ENCODE results near the gene MAB21L4.

Gene MAB21L4

DNA sequence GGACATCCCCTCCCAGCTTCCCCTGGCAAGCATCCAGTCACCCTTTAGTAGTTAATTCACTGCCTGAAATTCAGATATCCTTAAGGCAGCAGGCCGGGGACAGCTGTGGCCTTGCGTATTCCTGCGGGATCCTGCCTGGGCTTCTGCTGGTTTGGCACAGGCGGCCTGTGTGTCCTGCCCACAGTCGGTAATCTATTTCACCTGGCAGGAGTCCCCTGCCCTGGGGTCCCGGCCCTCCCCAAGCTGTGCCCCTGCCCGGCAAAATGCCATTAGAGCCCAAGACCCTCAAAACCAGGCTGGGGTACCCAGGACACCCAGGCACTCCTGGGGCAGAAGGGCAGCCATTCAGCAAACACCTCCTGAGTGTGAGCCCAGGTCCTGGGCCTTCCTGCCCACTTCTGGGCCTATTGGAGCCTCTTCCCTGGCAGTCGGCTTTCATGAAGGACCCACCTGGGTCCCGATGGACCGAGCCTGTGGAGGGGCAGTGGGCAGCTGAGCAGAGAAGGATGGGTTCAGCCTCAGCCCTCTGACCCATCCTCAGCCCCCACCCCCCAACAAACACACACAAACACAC lies 21.8 kb upstream of the MAB21L4 start:
- H3K9me3 ChIP-seq (ENCODE audit: severe bottlenecking): no peaks in the 10 kb centered on the region
- no peak overlapping the region for H3K27ac ChIP-seq (ENCODE audit: poor library complexity, severe bottlenecking)
- H3K36me3 ChIP-seq (ENCODE audit: low read depth): no peaks in the 10 kb centered on the region
- TF ChIP-seq CTCF (IDR thresholded peaks at IDR 0.05; ENCODE audit: poor library complexity, severe bottlenecking): no peak
- ATAC-seq (ENCODE audit: low read depth) (no peak), DNase-seq (ENCODE audit: low spot score) (peak; percentile 50)
- no peak overlapping the region for H3K4me3 ChIP-seq (ENCODE audit: severe bottlenecking)
- H3K4me1 ChIP-seq (ENCODE audit: insufficient read depth, poor library complexity, severe bottlenecking): peaks cover 7% of the 10 kb centered on the region
- no peaks in the 10 kb centered on the region for H3K27me3 ChIP-seq (ENCODE audit: insufficient read depth, poor library complexity, severe bottlenecking)

GRCh38 chr2:240917009-240917683 lies 21.2 kb upstream of the MAB21L4 start:
- no peak overlapping the region for H3K4me3 ChIP-seq (ENCODE audit: severe bottlenecking)
- H3K4me1 ChIP-seq (ENCODE audit: insufficient read depth, poor library complexity, severe bottlenecking): peaks cover 7% of the 10 kb centered on the region
- H3K36me3 ChIP-seq (ENCODE audit: low read depth): no peaks in the 10 kb centered on the region
- no peak overlapping the region for H3K27ac ChIP-seq (ENCODE audit: poor library complexity, severe bottlenecking)
- H3K27me3 ChIP-seq (ENCODE audit: insufficient read depth, poor library complexity, severe bottlenecking): peaks cover 2% of the 10 kb centered on the region
- TF ChIP-seq CTCF (IDR thresholded peaks at IDR 0.05; ENCODE audit: poor library complexity, severe bottlenecking): no peak
- ATAC-seq (ENCODE audit: low read depth) (no peak), DNase-seq (ENCODE audit: low spot score) (peak; percentile 54)
- H3K9me3 ChIP-seq (ENCODE audit: severe bottlenecking): no peaks in the 10 kb centered on the region

- Histone ChIP-seq H3K4me3 (ENCODE audit: severe bottlenecking) (no peak overlapping the region), H3K27me3 (ENCODE audit: insufficient read depth, poor library complexity, severe bottlenecking) (peaks cover 2% of the 10 kb centered on the region), H3K4me1 (ENCODE audit: insufficient read depth, poor library complexity, severe bottlenecking) (peaks cover 6% of the 10 kb centered on the region), H3K27ac (ENCODE audit: poor library complexity, severe bottlenecking) (no peak overlapping the region), H3K36me3 (ENCODE audit: low read depth) (no peaks in the 10 kb centered on the region), H3K9me3 (ENCODE audit: severe bottlenecking) (no peaks in the 10 kb centered on the region)
- ATAC-seq (ENCODE audit: low read depth) (no peak), DNase-seq (ENCODE audit: low spot score) (peak; percentile 39)
- no peak for TF ChIP-seq CTCF (IDR thresholded peaks at IDR 0.05; ENCODE audit: poor library complexity, severe bottlenecking)
Measured at GRCh38 chr2:240916571-240917008, 20.6 kb upstream of the MAB21L4 start.

DNA sequence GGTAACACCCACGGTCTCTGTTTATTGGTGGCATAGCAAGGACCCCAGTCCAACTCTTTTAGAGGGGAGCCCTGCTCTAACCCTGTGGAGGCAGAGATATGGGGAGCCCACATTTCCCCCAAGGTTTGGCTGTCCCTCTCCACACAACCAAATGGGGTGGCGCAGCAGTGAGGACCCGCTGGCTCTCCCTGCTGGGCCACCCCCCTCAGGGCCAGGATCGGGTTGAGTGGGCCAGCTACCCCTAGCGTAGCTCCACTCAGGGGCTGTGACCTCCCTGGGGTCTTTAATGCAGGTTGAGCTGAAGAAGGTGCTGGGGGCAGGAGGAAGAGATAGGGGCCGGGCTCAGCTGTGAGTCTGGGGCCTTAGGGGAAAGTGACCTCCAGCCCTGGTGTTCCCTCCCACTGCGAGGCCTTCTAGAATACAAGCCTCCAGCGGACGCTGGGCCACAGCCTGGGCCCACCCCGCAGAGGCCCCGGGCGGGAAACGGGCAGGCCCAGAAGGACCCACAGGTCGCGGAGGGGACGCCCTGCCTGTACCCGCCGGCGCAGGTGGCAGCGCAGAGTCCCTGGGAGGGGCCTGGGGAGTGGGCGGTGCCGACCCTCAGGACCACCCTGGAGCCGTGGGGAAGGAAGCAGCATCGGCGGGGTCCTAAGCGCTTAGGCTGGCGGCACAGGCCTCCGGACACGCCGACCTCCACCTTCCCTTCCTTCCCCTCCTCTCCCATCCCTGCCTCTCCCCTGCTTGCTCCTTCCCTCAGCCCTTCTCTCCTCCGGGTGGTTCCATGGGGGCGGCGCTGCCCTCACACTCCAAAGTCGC lies 19.8 kb upstream of the MAB21L4 start:
- no peak overlapping the region for H3K27ac ChIP-seq (ENCODE audit: poor library complexity, severe bottlenecking)
- H3K4me1 ChIP-seq (ENCODE audit: insufficient read depth, poor library complexity, severe bottlenecking): no peaks in the 10 kb centered on the region
- DNase-seq (ENCODE audit: low spot score) (peak; percentile 43), ATAC-seq (ENCODE audit: low read depth) (no peak)
- no peaks in the 10 kb centered on the region for H3K36me3 ChIP-seq (ENCODE audit: low read depth)
- H3K27me3 ChIP-seq (ENCODE audit: insufficient read depth, poor library complexity, severe bottlenecking): peaks cover 4% of the 10 kb centered on the region
- no peak overlapping the region for H3K4me3 ChIP-seq (ENCODE audit: severe bottlenecking)
- TF ChIP-seq CTCF (IDR thresholded peaks at IDR 0.05; ENCODE audit: poor library complexity, severe bottlenecking): no peak
- no peaks in the 10 kb centered on the region for H3K9me3 ChIP-seq (ENCODE audit: severe bottlenecking)

All from RWPE2 (cell line).